Effector memory CD4-positive, alpha-beta T cell (primary cell): ENCODE data around the gene MYBBP1A.
"Not testable (repeated sequence)": the region's sequence is repeated elsewhere in the genome, so short reads cannot be mapped to it uniquely, and the experiment has no call there.

ENCODE experiments used
- DNase-seq, 3 donors: peaks; one replicate each; pipeline ENCODE4 v3.0.0-alpha.2; 2020
- H3K27ac ChIP-seq: 2 replicates; pipeline ENCODE4 v1.7.0; 2013; ENCODE audit warnings: mild to moderate bottlenecking, low read length, moderate library complexity; ENCODE audit not compliant: insufficient read depth, poor library complexity, severe bottlenecking
- H3K27me3 ChIP-seq: replicated peaks from 2 replicates; pipeline ENCODE4 v1.7.0; 2013; ENCODE audit warnings: mild to moderate bottlenecking, low read length; ENCODE audit not compliant: insufficient read depth, control insufficient read depth, poor library complexity, severe bottlenecking
- H3K36me3 ChIP-seq: 2 replicates; pipeline ENCODE4 v1.7.0; 2013; ENCODE audit warnings: mild to moderate bottlenecking, low read length, moderate library complexity; ENCODE audit not compliant: control insufficient read depth, insufficient read depth
- H3K4me1 ChIP-seq: 2 replicates; pipeline ENCODE4 v1.7.0; 2013; ENCODE audit warnings: low read length, mild to moderate bottlenecking; ENCODE audit not compliant: control insufficient read depth, insufficient read depth, poor library complexity, severe bottlenecking
- H3K4me3 ChIP-seq: 2 replicates; pipeline ENCODE4 v1.7.0; 2013; ENCODE audit warnings: low read length, low read depth, mild to moderate bottlenecking; ENCODE audit not compliant: insufficient read depth, poor library complexity, severe bottlenecking
- H3K9me3 ChIP-seq: 2 replicates; pipeline ENCODE4 v1.7.0; 2013; ENCODE audit warnings: mild to moderate bottlenecking, low read length, moderate library complexity; ENCODE audit not compliant: control insufficient read depth
- total RNA-seq, 3 donors: gene quantifications; one replicate each; lab custom pipeline; 2026; lab: John Stamatoyannopoulos, UW

The MYBBP1A gene, protein sequence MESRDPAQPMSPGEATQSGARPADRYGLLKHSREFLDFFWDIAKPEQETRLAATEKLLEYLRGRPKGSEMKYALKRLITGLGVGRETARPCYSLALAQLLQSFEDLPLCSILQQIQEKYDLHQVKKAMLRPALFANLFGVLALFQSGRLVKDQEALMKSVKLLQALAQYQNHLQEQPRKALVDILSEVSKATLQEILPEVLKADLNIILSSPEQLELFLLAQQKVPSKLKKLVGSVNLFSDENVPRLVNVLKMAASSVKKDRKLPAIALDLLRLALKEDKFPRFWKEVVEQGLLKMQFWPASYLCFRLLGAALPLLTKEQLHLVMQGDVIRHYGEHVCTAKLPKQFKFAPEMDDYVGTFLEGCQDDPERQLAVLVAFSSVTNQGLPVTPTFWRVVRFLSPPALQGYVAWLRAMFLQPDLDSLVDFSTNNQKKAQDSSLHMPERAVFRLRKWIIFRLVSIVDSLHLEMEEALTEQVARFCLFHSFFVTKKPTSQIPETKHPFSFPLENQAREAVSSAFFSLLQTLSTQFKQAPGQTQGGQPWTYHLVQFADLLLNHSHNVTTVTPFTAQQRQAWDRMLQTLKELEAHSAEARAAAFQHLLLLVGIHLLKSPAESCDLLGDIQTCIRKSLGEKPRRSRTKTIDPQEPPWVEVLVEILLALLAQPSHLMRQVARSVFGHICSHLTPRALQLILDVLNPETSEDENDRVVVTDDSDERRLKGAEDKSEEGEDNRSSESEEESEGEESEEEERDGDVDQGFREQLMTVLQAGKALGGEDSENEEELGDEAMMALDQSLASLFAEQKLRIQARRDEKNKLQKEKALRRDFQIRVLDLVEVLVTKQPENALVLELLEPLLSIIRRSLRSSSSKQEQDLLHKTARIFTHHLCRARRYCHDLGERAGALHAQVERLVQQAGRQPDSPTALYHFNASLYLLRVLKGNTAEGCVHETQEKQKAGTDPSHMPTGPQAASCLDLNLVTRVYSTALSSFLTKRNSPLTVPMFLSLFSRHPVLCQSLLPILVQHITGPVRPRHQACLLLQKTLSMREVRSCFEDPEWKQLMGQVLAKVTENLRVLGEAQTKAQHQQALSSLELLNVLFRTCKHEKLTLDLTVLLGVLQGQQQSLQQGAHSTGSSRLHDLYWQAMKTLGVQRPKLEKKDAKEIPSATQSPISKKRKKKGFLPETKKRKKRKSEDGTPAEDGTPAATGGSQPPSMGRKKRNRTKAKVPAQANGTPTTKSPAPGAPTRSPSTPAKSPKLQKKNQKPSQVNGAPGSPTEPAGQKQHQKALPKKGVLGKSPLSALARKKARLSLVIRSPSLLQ (N-terminal part only)
- total RNA-seq = 73.2 to 86.9 (median 74.2) reads per million in 3 donors

DNA sequence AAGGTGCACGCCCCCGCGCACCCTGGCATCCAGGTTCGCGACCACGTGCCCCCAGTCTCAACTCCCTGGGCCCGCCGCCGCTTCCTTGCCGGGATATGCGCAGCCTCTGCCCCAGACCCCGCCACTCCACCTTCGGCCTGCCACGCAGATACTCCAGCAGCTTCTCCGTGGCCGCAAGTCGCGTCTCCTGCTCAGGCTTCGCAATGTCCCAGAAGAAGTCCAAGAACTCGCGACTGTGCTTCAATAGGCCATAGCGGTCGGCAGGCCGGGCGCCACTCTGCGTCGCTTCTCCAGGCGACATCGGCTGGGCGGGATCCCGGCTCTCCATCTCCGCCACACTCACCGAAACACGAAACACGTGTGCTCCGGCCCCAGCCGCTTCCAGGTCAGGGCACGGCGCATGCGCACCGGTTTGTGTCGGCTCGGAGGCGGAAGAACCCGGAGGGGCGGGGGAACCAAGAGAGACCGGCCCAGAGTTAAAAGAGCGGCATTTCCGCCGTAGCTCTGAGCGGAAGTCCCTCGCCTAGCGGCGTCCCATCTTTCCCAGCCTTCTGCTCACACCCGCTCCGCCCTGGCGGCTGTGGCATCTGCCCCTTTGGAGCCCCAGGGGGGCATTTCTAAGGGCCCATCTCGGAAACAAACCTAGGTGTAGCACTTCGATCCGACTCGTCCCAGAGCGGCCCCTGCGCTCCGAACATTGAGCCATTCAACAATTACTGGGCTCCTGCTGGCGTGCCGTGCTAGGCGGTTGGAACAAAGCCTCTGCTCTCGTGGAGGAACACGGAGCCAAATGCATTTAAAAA is at the start of gene MYBBP1A:
Gene MYBBP1A, minus strand, starts transcription at position 388 of the 803 bp plus-strand sequence. Its CDS starts 60 bp downstream, at position 328.
- Histone ChIP-seq H3K36me3 (peaks cover 31% of the 10 kb centered on the region), H3K4me1 (peaks cover 15% of the 10 kb centered on the region), H3K9me3 (no peaks in the 10 kb centered on the region), H3K27me3 (no peaks in the 10 kb centered on the region), H3K4me3 (peak within 1 kb of the TSS; percentile 93), H3K27ac (peak within 1 kb of the TSS; percentile 83)
- DNase-seq = peak; percentile 93 to 96 (median 95)

DNA sequence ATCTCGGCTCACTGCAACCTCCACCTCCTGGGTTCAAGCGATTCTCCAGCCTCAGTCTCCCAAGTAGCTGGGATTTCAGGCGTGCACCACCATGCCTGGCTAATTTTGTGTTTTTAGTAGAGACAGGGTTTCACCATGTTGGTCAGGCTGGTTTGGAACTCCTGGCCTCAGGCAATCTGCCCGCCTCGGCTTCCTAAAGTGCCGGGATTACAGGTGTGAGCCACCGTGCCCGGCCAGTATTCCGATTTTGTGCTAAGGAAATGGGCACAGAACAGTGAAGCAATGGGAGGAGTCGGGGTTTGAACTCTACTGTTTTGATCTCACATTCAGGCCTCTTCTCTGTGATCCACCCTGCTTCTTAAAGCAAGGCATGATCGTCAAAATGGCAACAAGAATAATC is 49.6 kb upstream of the MYBBP1A start:
- not testable (repeated sequence) for H3K4me1 ChIP-seq, H3K27ac ChIP-seq, H3K4me3 ChIP-seq, H3K27me3 ChIP-seq, H3K36me3 ChIP-seq, DNase-seq, H3K9me3 ChIP-seq

DNA sequence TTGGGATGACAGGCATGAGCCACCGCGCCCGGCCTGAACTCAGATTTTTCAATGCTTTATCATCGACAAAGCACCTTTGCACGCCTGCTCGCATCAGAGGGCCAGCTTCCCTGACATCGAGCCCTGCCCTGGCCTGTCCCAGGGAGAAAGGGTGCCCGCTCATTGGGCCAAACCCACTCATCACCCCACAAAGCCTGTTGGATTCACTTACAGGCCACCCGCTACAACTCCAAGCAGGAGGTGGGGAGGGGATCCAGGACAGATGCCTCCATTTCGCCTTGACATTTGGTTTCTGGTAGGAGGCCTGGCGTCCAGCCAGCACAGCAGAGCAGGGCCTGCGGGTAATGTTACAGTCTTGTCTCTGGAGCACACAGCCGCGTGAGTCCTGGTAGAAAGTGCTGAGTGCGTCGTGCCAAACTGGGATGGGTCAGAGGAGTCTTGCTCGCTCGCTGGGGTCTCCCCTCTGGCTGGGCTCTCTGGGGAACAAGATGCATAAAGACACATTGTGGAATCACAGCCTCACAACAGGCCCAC is 49.0 kb upstream of the MYBBP1A start:
- Histone ChIP-seq H3K9me3 (no peaks in the 10 kb centered on the region), H3K27me3 (peaks cover 2% of the 10 kb centered on the region), H3K36me3 (no peaks in the 10 kb centered on the region), H3K4me3 (no peak overlapping the region), H3K27ac (no peak overlapping the region), H3K4me1 (no peaks in the 10 kb centered on the region)
- no peak for DNase-seq

DNA sequence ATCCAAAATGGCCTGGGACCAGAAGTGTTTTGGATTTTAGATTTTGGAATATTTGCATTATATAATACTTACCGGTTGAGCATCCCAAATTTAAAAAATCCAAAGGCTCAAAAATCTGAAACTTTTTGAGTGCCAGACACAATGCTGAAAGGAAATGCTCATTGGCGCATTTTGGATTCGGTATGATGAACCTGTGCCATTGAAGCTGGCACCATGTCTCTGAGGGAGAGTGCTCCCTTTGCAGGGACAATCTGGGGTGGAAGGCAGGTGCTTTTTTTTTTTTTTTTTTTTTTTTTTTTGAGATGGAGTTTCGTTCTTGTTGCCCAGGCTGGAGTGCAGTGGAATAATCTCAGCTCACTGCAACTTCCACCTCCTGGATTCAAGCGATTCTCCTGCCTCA is 46.9 kb upstream of the MYBBP1A start:
- Histone ChIP-seq H3K4me1 (no peaks in the 10 kb centered on the region), H3K36me3 (no peaks in the 10 kb centered on the region), H3K9me3 (no peaks in the 10 kb centered on the region), H3K4me3 (no peak overlapping the region), H3K27ac (no peak overlapping the region), H3K27me3 (peaks cover 3% of the 10 kb centered on the region)
- DNase-seq = no peak

DNA sequence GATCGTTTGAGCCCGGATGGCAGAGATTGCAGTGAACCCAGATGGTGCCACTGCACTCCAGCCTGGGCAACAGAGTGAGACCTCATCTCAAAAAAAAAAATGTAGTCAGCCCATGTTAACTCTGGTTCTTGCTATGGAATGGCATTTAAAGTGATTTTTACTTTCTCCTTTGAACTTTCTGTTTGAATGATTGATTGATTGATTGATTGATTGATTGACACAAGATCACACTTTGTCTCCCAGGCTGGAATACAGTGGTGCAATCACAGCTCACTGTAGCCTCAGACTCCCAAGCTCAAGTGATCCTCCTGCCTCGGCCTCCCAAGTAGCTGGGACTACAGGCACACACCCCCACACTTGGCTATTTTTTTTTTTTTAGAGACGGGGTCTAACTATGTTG is 46.1 kb upstream of the MYBBP1A start:
- Histone ChIP-seq H3K4me1 (no peaks in the 10 kb centered on the region), H3K36me3 (no peaks in the 10 kb centered on the region), H3K9me3 (no peaks in the 10 kb centered on the region), H3K4me3 (no peak overlapping the region), H3K27me3 (peaks cover 3% of the 10 kb centered on the region), H3K27ac (no peak overlapping the region)
- no peak for DNase-seq

DNA sequence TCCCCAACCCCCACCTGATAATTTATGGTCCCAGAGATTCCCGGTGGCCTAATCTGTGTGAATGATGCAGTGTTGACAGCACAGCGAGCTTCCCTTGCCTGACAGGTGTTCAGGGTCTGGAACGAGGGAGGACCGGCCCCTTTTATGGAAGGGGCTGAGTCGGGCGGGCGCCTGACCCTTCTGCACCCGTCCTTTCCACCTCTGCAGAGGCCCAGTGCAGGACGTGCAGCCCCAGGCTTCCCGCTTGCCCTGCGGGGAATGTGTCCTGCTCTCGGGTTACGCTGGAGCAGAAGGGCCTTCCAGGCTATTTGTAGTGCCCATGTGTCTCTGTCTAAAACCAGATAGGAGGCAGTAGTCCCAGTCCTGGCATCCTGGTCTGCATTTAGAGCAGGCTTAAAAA is 45.4 kb upstream of the MYBBP1A start:
- H3K27ac ChIP-seq = no peak overlapping the region
- peaks cover 3% of the 10 kb centered on the region for H3K27me3 ChIP-seq
- H3K9me3 ChIP-seq = no peaks in the 10 kb centered on the region
- no peak overlapping the region for H3K4me3 ChIP-seq
- H3K4me1 ChIP-seq = no peaks in the 10 kb centered on the region
- no peaks in the 10 kb centered on the region for H3K36me3 ChIP-seq
- DNase-seq = no peak

DNA sequence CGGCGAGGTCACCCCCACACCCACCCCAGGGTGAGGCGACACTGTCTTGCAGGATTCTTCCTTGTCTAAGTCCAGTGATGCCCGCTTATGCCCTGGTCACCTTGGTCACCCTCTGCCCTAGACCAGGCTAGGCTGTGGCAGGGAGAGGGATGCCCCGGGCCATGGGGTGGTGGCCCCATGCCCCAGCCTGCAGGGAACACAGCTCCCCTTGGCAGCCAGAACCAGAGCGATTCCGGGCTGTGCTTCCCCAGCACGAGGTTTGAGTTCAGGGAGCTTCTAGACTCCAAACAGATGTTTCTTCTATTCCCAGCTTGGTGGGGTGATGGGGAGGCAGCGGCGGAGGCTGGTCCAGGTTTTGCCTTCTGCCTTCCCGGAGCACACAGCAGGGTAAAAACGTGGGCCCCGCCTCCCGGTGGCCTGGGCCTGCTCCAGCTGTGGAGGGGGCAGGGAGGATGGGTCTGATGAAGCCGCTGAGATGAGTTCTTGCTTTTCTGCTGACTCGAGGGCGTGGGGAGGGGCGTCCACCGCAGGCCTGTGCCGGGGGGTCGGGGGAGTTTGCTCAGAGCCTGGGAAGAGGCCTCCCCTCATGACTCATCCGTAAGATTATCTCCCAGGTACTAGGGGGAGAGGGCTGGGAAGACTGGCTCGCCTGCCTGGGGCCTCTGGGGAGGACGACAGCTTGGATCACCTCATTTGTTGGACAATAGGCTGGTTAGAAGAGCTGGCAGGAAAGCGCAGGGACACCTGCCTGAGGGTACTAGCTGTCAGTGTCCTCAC is 44.5 kb upstream of the MYBBP1A start:
- H3K27me3 ChIP-seq = peaks cover 3% of the 10 kb centered on the region
- DNase-seq = no peak

DNA sequence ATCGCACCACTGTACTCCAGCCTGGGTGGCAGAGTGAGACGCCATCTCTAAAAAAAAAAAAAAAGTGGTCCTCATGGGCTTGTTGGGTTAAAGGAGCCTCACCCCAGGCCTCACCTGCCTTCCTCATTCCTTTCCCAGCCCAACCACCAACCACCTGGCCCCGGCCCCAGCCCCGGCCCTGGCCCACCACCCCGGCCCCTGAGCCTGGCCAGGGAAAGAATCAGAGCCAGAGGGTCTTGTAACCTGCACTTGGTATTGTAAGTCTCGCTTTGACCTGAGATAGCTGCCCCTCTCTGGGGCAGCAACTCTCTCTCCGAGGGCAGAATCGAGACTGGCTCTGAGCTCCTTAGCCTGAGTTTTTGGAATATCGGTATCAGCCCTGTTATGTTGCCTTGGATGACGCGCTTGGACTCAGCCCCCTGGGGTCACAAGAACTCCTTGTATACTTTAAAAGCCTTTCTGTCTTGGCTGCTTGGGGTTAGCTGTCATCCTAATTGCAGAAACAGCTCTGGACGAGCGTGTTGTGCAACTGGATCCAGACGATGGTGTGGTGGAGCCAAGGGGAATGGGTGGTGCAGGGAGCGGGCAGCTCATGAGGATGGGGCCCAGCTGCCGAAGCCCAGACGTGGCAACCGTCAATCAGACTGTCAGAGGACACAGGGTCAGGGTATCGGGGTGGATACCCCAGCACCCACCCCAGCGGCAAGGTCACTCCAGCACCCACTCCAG is 43.8 kb upstream of the MYBBP1A start:
- Histone ChIP-seq H3K36me3 (no peaks in the 10 kb centered on the region), H3K27me3 (peaks cover 3% of the 10 kb centered on the region), H3K9me3 (no peaks in the 10 kb centered on the region), H3K4me1 (no peaks in the 10 kb centered on the region), H3K4me3 (no peak overlapping the region), H3K27ac (no peak overlapping the region)
- no peak for DNase-seq

More for the DNA sequence above, 44.5 kb upstream of the MYBBP1A start:
- no peaks in the 10 kb centered on the region for H3K36me3 ChIP-seq
- H3K4me3 ChIP-seq = no peak overlapping the region
- H3K4me1 ChIP-seq = no peaks in the 10 kb centered on the region
- no peaks in the 10 kb centered on the region for H3K9me3 ChIP-seq
- H3K27ac ChIP-seq = no peak overlapping the region
